NCI-H2081 treated with DMSO at 0.1 percent for 48 hours (cell line): ENCODE measurements around the gene MACROD1.

ENCODE experiments used
- DNase-seq: peaks from one replicate; lab custom pipeline; 2025; lab: John Stamatoyannopoulos, UW

MACROD1 gene

DNA sequence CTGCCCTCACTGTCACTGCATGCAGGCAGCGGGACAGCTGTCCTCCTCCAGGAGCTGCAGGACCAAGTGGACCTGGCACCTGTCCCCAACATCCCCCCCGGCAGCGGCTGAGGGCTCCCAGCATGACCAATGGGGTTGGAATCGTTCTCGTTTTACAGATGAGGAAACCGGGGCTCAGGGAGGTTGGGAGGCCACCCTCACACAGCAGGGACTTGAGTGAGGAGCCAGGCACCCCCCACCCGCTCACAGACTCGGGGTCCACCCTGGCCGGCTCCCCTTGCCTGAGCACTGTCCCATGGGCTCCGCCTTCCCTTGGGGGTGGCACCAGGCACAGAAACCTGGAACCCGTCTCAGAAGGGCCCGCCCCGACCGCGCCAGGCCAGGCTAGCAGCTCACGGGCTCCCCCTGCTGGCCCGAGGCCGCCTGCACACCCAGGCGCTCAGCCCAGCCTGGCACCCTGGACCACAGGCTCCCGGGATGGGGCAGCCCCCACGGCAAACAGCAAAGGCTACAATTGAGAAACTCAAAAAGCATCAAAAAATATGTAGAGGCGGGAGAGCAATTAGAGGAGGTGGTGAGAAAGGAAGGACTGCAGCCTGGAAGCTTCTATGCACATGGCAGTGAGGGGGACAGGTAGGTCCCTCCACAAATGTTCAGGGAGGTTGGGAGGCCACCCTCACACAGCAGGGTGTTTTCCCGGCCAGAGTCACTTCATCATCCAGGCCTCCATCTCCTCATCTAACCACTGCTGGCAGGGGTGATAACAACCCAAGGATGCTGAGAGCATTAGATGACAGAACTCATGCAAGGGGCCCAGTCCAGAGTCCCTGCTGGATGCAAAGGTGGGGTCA is 12.8 kb downstream of the MACROD1 start:
- peak; percentile 6 for DNase-seq

DNA sequence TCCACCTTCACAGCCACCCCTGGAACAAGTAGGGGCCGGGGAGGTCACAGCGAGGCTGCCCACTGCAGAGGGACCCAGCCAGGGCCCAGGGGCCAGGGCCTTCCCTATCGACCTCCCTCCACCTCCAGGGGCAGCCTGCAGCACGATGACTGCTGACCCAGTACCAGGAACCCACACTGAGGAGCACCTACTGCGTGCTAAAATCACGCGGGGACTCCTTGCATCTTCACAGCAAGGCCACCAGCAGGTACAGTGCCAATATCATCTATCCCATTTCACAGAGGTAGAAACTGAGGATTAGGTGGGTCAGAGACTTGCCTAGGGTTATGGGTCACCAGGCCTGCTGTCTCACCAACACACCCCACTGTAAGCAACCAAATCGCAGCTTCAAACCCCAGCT is 14.6 kb downstream of the MACROD1 start:
- DNase-seq, result no peak

DNA sequence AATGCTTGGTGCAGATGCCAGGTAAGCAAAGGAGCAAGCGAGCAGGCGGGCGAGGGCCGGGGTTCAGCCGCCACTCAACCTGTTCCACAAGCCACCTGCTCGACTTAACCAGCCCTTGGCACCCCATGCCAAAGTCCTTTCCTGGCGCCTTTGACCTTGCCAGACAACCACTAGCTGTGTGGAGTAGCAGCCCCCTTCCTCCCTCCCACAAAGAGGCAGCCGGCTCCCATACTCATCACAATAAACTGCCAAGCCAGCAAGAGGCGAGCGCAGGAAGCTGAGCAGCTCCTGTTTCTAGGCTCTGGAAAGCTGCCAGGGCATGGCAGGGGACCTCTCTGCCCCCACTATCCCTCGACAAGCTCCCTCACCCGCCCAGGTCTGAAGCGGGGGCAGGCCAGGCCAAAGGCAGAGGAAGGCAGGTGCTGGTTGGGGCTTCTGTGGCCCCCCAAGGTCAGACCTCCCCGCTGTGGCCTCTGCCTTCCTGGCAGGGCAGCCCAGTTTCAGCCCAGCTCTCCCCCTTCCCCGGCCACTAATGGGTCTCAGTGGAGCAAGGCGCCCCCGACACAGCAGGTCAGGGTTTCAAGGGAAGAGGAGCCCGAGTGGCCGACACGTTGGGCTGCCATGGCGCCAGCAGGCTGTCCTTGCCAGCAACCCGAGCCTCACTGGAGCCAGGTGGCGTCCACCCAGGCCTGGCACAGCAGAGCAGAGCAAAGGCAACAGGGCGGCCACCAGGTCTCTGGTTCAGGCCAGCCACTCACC is 15.3 kb downstream of the MACROD1 start:
- peak; percentile 5 for DNase-seq

DNA sequence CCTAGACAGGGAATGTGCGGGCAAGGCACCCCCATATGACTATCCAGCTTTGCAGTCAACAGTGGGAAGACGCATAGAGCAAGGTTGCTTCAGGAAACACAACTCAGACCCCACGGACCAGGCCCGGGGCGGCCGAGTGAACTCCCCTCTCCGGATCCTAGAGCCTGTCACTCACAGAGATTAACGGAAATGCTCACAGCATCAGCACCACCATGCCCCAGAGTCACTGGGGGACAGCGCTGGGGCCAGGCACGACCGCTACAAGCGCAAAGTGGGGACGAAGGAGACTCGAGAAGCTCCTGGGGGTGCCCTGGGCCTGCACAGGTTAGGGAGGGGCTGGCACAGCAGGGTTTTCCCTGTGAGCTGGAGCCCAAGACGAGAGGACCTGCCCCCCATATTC is 15.9 kb downstream of the MACROD1 start:
- no peak for DNase-seq

DNA sequence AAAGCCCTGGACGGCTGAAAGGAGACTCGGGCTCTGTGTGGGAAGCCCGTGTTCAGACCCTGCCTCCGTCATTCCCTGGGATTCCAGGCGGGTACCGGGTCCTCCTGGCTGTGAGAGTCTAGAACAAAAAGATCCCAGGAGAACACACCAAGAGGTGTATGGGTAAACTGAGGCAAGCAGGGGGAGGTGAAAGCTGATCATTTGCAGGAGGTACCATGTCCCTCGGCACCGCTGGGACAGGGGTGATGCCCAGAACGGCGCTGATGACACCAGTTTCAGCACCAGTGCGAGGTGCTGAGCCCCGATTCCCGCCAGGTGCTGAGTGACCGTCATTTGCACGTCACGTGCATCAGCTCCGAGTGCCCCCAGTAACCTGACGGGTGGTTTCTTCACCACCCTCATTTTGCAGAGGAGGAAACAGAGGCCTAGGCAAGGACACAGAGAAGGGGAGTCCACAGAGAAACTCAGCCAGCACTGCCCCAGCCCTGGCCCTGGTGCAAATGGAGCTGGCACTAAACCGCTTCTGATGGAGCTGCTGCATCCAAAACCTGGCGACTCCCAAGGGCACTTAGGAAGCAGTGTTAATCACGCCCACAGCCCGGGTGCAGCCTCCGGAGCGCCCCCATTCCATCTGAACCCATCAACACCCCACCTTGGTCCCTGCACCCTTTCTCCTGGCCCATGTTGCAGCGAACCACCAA is 16.8 kb downstream of the MACROD1 start:
- no peak for DNase-seq

DNA sequence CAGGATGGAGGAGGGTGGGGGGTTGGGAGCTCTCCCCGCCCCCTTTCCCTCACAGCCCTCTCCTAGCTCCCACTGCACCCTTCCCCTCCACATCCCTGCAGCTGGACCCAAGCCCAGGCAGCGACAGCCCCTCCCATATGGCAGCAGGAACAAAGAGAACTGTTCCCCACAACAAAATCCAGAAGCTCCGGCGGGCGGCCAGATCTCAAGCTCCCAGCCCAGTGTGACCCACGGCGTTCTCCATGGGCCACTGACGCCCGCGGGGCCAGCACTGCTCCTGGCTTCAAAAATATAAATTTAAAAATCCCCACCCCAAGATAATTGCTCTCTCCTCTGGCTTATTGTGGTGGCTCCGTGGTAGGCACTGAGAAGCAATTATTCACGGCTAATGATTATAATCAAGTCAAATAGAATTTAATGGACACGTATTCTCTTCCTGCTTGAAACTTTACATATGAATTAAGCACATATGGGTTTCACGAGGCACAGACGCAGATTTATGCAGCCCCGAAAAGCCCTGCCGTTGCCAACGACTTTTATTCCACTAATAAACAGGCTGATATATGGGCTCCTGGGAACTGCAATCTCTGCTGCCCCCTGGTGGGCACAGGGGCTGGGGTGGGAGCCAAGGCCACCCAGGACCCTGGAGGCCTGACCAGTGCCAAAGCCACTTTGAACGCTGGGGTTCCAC is 17.5 kb downstream of the MACROD1 start:
- DNase-seq, result peak; percentile 92

DNA sequence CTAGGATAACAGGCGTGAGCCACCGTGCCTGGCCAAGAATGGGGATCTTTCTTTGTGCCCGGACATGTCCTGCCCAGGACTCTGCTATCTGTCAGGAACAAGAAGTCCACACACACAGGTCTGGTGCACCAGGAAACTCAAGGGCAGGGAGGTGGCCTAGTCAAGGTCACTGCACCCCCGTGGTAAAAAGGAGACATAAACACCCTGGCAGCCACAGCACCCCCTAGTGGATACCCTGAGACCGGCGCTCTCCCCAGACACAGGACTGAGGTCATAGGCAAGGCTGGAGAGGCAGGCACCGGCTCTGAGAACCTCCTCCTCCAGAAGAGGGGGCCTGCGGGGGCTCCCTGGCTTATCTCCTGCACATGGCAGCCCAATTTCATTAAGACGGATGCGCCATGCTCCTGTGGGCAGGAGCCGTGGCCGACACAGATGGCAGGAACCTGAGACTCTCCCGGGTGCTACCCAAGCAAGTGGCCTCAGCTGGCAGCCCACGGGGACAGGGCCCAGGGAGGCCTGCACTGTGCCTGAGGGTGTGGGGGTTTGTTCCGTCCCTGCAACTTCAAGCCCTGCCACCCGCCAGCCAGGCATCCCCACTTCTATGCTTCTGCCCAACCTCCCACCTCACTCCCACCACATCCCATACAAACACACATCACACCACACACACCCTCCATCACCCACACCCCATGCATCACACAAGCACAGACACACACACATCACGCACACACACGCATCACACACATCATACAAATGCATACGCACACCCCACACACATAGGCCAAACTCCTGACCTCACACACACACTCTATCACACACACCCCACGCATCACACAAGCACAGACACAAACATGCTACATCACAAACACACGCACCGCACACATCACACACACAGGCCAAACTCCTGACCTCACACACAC is 19.6 kb downstream of the MACROD1 start:
- DNase-seq, result no peak

DNA sequence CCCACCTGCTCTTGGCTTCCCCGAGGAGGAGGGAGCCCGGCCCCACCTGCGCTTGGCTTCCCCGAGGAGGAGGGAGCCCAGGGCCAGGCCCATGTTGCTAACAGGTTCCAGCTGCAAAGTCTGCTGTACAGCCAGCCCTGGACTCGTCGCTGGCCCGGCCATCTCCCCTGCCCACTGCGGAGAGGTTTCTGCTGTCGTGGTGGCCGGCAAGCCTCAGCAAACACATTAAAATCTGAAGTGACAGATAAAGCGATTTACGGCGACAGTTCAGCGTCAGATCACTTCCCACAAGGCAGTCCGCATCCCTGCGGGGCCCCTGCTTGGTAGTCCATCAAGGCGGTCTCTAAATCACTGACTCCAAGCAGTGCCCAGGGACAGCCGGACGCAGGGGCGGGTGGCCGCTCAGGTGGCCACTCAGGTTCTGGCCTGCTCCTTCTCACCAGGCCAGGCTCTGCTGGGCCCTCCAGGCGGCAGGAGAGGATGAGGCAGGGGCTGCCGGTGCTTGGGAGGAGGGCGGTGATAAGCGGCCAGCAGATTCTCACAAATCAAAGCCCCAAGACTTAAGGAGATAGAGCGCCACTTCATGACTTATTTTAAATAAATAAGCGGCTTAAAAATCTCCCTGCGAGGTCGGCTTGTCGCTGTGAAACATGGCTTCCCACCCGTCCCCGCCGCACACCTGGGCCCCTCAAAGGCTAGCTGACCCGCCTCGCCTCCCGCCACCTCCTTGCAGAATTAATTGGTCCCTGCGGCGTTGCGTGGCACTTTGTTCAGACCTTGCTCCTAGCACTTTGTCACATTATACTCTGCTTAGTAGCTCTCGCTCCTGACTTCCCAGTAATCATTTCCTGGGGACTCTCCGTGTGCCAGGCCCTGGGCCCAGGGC is 21.1 kb downstream of the MACROD1 start:
- DNase-seq, result no peak

DNA sequence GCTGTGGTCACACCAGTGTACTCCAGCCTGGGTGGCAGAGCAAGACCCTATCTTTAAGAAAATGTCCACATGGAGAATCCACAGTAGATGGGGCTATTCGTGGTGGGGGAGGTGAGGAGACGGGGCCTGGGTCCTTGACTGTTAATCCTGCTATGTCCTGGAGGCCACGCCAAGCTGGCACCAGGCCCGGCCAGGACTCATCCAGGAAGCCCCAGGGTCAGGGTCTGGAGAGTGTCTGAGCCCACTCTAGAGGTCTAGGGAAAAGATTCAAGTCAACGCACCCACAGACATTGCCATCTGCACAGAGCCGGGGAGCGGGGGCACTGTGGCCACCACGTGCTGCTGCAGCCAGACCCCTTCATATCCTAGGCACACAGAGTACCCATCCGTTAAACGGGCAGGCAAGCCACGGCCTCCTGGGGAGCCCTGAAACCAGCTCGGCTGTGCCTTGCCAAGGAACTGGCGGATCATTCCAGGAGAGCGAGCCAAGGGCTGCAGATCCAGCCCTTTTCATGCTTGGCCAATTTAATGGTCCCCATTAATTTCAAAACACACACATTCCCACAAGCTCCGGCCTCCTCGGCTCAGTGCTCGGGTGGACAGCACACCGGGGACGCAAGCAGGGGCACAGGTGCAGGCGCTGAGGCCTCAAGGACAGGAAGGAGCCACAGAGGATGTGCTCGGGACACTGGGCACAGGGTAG is 24.7 kb downstream of the MACROD1 start:
- DNase-seq, result no peak

DNA sequence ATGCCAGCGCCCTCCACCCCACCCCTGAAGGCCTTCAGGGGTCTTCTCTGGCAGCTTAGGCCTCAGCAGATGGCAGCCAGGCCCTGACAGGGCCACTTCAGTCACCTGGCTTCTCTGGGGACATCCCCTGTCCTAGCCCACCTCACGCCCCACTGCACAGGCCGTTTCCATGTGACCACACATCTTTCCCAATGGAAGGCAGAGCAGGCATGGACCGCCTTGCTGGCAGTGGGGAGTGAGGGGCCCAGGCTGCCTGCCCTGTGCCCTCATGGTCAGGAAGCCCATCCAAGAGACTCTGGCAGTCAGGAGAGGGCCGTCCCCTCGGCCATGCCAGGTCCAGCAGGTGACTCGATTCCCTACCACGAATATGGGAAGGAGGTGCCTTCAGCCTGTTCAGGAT is 25.8 kb downstream of the MACROD1 start:
- no peak for DNase-seq

DNA sequence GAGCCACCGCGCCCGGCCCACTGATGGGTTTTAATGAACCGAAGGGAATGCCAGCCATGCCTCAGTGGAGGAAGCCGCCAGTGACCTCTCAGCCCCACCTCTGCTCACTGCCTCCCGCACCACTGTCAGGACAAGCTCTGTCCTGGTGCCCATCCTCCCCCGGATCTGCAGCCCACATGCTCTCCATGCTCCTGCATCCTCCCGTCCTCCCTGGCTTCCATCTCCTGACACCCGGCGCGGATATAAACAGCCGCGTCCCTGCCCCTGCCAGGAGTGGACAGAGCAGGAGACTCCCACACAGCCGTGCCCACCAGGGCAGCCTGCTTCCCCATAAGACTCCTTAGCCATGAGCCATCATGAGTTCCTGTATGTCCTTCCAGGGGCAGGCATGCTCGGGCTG is 26.9 kb downstream of the MACROD1 start:
- DNase-seq, result no peak

DNA sequence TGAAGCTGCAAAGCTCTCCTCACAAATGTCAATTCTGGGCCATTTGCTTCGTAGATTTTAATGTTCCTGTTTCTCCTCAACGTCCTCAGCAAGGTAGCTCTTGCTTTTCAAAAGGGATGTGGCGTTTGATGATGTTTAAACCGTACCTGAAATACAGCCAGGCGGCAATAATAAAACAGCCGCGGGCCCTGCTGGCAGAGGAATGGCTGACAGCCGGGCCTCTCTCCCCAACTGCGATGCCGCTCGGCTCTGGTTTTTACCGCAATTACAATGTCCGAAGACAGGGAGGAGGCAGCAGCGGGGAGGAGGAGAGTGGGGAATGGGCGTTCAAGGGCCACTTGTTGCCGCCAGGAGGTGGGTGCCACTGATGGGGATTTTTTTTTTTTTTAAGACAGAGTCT is 27.5 kb downstream of the MACROD1 start:
- no peak for DNase-seq

DNA sequence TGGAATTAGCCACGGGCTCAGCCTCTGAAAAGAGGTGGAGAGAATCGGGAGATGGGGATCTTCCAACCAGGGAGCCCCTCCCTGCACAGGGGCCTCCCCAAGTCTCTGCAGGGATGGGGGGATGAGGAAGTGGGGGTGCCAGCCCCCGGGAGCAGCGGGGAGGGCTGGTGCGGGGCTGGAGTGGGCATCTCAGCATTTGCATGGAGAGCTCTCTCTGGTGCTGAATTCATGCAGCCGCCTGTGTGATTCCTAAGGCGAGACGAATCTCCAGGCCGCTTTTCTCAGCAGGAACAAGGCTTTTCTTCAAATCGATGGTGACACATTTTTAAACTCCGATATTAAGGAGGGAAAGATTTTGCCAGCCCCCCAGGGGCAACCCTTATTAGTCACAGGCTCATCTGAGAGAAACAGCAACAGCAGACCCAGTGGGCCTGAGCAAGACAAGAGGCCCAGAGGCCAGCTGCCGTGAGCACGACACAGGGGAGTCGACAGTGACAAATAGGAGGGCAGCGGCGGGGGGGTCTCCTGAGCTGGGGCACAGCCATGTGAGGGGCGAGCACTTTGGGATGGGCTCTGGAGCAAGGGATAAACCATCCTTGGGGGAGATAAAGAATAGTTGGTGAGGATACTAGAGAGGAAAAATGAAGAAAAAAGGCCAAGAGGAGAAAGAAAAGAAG is 29.0 kb downstream of the MACROD1 start:
- DNase-seq, result no peak

DNA sequence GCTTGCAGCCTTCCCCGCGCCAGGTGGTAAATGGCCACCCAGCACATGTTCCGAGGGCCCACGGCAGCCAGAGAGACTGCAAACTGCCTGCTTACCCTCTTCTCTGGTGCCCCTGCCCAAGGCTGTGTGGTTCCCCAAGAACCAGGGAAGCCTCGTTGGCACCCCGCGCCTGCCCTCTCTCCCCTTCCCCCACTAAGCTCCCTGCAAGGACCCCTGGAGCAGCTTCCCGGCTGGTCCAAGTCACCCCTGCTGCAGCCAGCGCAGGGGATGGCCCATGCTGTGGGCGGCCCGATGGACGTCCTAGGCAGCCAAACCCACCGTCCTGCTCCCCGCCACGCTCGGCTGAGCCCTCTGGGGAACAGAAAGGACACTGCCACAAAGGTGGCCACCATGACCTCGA is 30.2 kb downstream of the MACROD1 start:
- DNase-seq, result no peak

DNA sequence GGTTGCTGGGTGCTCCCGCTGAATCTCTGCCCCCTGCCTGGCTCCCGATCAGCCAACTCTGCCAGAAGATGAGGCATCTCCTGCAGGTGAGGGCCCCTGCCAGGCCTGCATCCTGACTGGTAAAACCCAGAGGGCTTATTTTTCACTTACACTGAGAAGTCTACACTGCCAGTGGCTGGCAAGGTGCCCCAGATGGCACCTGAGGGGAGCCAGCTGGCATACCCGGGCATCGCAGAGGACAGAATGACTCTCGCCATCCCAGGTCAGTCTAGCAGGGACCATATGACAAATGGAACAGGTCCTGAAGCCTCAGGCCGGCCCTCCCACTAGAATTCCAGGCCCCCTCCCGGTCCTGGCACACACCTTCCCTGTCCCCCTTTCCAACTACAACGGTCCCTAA is 30.9 kb downstream of the MACROD1 start:
- DNase-seq, result no peak

DNA sequence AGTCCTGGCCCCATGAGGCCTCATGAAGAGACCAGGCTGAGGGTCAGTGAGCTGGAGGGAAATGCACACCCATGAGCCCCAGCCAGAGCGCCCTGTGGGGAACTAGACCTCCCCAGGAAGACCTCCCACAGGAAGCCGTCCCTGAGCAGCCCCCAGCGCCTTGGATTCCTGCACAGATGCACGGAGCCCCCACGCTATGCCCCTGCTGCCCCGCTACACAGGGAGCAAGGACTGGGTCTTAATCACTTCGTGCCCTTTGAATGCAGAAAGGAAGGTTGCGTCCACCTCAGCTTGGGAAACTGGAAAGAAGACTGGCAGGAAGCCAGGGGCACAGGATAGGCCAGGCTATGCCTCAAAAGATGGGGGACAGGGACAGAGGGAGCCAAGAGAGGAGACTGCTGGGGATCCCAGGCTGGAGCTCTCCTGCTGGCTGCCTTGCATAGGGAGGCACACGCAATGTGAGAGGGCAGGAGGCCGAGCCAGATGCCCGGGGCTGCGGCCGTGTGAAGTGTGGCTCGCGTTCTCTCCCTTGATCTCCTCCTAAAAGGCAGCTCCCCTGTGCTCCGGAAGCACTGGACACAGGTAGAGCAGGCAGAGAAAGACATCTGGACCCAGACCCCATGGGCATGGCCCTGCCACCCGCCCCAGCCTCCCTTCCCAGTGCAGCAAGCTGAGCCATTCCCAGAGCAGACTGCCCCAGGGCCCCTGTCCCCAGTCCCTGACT is 32.8 kb downstream of the MACROD1 start:
- no peak for DNase-seq

DNA sequence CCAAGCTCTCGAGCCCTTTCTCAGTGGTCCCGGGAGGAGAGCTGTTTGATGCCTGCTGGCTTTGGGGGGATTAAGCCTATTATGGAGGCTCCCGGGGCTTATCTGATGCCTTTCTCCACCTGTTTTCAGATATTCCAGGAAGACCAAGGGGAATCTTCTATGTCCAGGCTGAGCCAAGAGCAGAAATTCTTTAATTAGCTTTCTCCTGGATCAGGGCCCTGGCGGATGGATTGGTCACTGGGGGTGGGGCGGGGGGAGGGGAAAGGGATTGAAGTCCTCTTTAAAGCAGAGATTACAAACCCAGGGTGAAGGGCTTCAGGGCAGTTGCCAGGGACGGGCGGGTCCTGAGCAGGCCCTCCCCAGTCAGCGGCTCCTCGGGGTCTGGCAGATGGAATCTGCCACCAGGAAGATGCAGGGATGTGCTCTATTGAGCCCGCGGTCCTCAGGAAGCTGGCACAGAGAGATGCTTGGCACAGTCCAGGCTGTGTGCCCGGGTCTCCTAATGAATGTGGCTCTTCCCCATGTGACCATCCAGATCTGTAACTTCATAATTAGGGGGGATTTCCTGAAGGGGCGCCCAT is 33.6 kb downstream of the MACROD1 start:
- DNase-seq, result peak; percentile 12

DNA sequence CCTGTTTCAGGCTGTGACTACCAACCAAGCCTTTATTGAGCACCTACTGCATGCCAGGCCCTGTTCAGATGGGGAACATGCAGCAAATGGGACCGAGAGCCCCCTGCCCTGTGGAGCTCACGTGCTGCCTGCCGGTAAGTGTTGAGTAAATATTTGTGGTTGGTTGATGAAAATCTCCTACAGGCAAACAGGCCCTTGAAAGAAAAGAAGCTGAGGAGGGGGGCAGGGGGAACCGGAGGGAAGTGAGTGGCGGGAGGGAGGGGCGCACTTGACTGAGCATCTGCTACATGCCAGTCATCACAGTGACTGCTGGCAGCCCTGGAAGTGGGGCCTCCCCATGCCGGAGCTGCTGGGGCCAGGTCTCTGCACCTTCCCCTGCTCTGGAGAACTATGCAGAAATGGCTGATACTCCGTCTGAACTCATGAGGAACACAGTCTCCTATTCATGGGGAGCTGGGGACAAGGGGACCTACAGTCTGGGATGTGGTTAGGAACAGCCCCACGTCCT is 34.2 kb downstream of the MACROD1 start:
- no peak for DNase-seq
